ENCODE data around the gene GPAM.
"Not testable (repeated sequence)": the region's sequence is repeated elsewhere in the genome, so short reads cannot be mapped to it uniquely, and the experiment has no call there.

Gene GPAM

DNA sequence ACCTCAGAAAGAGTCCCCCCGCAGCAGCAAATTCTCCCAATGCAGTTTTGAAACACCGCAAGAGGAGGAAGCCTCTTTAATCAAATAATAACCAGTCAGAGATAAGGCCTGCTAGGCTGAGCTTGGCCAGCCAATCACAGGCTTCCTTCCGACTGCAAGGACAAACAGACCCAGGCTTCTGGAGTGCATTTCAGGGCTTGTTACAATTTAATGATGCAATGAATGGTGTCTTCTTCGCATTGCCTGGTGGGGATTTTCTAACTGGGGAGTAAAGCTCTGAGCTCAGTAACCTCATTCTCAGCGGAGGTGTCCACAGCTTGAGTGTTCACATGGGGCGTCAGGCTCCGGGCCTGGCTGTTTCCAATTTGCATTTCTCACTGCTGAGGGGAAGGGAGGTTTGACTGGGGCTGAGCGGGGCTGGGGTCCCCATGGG lies 31.8 kb upstream of the GPAM start:
- DNase-seq (ENCODE audit: low read depth in 2 of 2, low spot score in 1 of 2), result no peak

DNA sequence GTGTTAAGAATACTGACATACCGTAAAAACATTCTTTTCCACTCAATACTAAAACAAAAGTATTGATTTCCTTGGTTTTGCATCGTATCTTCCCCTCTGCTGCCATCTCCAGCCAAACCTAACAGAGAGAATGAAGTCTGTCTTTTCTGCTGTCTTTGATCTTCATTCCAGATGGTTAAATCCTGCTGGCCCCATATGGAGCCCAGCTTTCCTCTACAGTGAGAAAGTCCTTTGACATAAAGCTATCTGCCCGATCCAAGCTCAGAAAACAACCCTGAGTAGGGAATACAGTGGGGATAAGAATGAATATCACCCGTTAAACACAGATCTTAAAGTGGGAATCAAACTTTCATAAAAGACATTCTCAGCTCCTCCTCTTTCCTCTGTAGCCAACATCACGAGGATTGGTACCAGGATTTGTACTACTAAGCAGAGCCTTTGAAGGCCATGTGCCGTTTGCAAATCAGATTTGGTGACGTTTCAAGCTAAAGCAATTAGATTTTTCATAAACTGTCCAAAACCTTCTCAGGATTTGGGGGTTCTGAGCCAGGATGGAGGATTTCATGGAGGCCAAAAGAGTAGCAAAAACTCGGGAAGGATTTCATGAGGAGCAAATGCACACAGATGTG lies 30.8 kb upstream of the GPAM start:
- no peak for DNase-seq (ENCODE audit: low read depth in 2 of 2, low spot score in 1 of 2)

DNA sequence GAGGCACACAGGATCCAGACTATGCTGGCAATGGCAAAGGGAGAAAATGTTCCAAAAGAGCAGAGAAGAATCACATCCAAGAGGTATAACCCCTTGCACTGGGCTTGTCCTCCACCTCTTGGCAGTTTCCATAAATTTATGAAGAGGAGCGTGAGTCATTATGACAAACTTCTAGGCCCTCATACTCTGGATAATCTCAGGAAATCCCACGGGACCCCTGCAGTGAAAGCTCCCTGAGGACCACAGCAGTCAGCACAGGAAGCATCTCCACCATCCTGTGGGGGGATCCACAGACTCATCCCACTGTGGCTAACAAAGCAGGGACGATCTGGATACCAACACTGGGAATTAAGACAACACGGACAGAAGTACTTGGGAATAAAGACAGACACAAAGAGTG lies 30.3 kb upstream of the GPAM start:
- no peak for DNase-seq (ENCODE audit: low read depth in 2 of 2, low spot score in 1 of 2)

DNA sequence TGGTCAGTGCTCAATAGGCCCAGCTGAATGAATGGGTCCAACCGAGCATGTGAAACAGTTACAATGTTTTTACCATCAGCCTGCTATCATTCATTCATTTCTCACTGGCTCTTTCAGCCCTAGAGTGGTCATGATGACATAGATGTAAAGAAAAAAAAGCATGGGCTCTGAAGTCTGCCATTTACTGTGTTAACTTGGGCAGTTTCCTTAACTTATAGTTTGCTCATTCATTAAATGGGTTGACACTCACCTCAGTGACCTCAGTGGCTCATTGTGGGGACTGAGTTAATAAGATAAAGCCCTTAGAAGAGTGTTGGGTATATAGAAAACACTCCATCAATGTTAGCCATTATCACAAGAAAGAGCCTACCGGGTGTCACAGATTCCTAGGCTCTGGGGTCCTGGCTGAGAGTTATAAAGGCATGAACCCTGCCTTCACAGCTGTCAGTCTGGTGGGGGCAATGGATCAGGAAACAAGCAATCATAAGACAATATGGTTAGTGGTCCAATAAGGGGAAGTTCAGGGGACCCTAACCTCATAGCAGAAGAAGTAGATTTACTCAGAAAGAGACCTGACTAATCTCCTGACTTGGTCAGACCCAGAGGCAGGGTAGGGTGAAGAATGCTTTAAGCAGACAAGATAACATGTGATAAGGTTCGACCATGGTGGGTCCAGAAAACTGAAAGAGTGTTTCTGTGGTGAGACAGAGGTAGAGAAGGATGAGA lies 29.7 kb upstream of the GPAM start:
- DNase-seq (ENCODE audit: low read depth in 2 of 2, low spot score in 1 of 2), result no peak

DNA sequence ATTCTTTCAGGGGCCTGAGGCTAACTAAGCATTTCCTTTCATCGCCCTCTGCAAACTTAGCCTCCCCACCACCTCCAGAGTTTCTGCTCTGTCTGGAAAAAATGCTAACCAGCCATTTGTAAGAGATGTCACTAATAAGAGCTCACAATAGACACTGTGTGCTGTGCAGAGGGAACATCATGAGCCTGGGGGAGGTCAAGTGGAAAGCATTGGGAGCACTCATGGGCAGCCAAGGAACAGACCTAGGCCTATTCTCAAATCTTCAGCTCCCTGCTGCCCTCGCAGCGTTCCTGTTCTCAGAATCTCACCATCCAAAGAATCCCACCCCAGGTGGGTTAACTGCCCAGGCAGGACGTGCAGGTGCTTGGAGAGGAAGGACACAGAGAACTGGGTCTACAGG lies 27.1 kb upstream of the GPAM start:
- no peak for DNase-seq (ENCODE audit: low read depth in 2 of 2, low spot score in 1 of 2)

DNA sequence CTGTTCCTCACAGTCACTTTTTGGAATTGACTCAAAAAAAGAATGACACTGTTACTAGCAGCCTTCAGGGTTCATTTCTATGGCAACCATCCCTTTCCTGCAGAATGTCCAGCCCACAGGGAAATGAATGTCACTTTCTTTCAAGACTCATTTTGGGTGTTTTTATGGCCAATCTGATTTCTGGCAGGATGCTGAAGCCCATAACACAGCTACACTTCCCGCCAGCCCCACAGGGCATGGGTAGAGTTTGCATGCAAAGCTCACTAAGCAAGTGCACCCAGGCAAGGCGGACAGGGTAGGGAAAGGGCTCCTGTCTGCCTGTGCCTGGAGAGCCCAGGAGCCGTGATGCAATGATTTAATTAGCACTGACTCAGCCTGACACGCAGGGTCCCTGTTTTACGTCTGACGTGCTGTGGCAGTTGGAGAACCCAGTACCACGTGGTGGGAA lies 26.1 kb upstream of the GPAM start:
- DNase-seq (ENCODE audit: low read depth in 2 of 2, low spot score in 1 of 2), result no peak

DNA sequence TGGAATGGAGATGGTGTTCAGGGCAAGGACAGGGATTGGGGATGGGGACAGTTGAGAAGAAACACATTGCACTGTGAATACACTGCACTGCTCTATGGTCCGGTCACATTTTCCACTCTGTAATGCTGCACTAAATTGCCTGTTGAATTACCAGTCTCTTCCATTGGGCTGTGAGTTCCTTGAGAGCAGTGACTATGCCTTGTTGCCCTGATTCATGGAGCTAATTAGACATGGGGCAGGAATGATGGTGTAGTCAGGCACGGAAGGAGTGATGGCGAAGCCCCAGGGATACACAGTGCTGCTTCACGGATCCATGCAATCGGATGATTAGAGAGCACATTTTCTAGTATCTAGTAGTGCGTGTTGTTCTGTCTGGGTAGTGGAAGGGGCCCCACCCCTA lies 25.4 kb upstream of the GPAM start:
- DNase-seq (ENCODE audit: low read depth in 2 of 2, low spot score in 1 of 2), result no peak

DNA sequence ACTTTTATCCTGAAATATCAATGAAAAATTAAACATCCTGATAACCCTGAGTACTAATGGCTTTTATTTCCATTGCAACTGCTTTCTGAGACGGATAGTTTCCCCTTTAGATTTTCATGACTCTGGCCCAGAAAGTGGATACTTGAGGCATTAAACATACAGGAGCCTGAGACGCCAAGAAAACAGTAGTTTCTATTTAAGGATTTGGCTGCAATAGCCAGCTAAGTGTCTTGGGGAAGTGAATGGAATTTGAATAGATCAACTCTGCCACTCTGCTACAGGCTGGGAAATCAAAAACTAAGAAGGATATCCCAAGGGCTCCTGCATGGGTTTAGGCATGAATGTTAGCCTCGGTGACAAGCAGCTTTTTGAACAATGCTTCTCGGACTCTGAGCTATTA lies 24.7 kb upstream of the GPAM start:
- no peak for DNase-seq (ENCODE audit: low read depth in 2 of 2, low spot score in 1 of 2)

DNA sequence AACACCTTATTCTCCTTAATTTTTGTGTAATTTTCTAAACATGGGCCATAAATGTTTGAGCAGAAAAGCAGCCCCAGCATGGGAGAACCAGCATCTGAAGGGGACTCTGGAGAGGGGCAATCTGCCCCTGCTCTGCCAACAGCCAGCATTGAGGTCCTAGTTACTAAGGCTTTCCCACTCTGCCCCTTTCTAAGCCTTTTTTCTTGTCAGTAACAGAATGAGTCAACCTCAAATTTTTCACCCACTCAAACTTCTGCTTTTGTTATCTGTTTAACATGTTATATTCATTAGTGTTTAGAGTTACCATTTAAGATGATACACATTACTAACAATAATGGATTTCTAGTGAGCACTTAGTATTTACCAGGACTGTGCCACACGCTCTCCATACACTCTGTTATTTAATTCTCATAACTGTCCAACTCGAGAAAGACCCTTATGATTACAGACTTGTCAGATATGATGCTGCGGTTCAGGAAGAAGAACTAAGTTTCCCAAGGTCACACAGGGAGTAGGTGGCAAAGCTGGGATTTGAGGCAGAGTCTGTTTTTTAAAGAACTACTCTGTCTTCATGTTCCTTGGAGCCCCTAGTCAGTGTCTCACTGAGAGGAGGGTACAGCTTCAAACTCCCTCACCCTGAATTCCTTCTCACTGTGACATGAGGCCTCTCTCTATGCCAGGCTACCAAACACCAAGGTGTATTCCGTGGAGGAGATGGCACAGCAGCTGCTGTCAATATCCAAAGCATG lies 19.9 kb upstream of the GPAM start:
- DNase-seq (ENCODE audit: low read depth in 2 of 2, low spot score in 1 of 2), result no peak

DNA sequence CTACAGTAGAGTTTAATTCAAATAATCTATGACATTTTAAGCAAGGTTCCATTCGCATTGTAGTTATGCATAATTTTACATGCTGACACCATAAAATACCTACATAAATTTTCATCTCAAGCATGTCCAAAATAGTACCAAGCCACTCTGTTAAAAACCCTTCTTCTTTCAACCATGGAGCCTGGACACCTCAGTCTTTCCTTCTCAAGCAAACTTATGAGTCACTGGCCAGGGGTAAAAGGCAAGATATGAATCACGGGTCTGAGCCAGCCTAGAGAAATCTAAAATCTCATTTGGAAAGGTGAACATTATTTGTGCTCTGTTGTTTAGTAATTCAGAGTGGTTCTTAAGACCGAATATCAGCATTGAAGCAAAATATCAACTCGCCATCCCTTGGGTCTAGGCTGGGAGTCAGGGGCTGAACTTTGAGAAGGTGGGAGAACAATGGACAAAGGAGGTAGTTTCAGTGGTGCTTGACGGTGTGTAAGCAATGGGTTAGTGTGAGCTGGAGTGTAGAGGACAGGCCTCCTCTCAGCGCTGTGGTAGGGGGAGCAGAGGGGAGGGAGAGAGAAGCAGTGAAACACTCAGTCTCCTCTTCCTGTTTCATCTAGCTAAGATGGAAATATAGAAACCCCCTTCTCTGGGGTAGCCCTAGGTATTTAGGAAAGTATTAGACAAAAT lies 19.1 kb upstream of the GPAM start:
- DNase-seq (ENCODE audit: low read depth in 2 of 2, low spot score in 1 of 2), result no peak

DNA sequence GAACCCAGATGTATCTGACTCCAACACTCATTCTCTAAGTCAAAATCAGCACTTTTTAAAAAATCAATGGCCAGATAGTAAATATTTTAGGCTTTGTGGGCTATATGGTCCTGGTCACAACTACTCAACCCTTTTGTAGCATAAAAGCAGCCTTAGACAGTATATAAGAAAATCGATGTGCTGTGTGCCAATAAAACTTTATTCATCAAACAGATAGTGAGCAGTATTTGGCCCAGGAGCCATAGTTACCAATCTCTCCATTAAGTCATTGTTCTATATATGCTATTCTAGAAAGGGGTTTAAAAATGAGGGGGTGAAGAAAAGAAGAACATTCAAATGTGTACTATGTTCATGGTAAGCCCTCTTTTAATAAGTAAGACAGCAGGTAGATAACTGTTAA lies 18.5 kb upstream of the GPAM start:
- no peak for DNase-seq (ENCODE audit: low read depth in 2 of 2, low spot score in 1 of 2)

DNA sequence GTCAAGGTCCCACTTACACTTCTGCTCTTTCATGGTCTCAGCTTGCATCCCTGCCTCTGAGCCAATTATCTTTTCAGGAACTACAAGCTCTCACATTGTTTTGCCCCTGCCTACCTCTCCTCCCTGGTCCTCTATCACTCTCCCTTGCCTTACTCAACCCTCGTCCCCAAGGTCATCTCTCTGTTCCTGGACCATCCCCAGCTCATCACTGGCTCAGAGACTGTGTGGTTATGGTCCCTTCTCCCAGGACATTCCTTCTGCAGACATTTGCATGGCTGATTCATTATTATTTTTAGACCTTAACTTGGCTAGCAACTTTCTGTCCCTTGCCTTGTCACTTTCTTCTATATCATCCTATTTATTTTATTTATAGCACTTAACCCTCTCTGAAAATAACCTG lies 17.8 kb upstream of the GPAM start:
- no peak for DNase-seq (ENCODE audit: low read depth in 2 of 2, low spot score in 1 of 2)

DNA sequence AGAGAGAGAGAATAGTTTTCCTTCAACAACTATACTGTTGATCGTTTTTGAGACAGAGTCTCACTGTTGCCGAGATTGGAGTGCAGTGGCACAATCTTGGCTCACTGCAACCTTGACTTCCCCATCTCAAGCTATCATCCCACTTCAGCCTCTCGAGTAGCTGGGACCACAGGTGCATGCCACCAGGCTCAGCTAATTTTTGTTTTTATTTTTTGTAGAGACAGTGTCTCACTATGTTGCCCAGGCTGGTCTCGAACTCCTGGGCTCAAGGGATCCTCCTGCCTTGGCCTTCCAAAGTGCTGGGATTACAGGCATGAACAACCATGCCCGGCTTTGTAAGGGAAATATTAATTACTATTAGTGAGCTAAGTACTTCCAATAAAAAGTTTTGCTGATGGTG lies 16.7 kb upstream of the GPAM start:
- not testable (repeated sequence) for DNase-seq (ENCODE audit: low read depth in 2 of 2, low spot score in 1 of 2)

DNA sequence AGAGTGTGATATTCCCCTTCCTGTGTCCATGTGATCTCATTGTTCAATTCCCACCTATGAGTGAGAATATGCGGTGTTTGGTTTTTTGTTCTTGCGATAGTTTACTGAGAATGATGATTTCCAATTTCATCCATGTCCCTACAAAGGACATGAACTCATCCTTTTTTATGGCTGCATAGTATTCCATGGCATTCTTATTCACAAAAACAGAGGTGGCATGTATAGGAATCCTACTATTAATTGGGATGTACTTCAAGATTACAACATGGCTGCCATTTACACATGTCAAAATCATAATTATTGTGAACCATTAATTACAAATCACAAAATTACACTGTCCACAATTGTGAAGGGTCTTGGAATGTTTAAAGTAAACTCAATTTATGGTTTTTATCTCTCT lies 14.1 kb upstream of the GPAM start:
- DNase-seq (ENCODE audit: low read depth in 2 of 2, low spot score in 1 of 2), result not testable (repeated sequence)

DNA sequence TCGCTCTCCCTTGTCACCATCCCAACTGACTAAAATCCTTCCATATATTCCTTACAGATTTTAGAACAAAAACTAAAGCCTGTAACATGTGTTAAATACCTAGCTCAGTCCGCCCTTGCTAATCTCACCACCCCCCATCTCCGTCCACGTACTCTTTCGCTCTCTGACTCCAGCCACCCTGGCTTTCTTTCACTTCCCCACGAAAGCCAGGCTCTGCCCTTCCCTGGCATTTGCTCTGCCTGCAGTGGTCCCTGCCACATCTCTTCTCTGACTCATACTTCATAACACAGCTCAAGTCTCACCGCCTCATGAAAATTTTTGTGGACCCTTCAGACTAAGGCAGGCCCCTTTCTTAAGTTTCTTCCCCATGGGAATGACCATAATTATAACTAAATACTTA lies 11.7 kb upstream of the GPAM start:
- no peak for DNase-seq (ENCODE audit: low read depth in 2 of 2, low spot score in 1 of 2)

DNA sequence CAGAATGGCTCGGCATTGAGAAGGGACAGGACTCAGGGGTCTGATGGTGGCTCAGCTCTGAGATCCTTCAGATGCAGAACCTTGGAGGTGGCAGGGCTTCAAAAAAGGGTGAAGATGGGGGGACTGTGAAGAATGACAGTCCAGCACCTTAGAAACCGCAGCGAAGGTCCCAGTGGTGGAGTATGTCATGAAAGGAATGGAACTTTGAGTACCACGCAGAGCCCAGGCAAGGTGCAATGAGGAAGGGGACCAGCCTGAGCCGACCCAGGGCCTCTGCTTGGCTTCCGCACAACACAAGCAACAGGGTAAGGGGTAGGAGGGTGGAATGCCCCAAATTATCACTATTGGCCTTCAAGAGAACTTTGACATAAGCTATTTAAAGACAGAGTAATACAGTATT lies 8.2 kb upstream of the GPAM start:
- no peak for DNase-seq (ENCODE audit: low read depth in 2 of 2, low spot score in 1 of 2)

DNA sequence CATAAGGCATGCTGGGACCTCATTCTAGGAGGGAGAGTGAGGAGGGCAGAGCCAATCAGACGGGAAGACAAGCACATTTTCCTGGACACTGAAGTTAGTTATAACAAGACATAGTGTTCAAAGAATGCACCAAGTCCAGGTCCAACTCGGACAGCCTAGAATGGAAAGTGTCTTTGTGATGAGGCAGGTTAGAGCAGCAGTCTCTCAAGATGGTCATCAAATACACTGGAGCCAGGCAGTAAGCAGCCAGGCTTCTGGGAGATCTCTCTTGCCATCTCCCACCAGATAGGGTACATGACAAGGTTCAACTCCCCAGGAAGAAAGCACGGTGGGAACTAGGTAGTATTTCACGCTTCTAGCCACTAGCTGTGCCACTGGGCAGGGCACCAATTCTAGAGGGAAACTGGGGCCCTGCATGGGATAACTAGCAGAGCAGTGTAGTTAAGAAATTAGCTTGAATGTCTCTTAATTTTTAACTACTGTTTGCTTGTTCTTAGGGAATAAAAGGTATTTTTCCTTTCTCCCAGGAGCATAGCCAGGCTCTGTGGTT lies 7.6 kb upstream of the GPAM start:
- DNase-seq (ENCODE audit: low read depth in 2 of 2, low spot score in 1 of 2), result no peak

DNA sequence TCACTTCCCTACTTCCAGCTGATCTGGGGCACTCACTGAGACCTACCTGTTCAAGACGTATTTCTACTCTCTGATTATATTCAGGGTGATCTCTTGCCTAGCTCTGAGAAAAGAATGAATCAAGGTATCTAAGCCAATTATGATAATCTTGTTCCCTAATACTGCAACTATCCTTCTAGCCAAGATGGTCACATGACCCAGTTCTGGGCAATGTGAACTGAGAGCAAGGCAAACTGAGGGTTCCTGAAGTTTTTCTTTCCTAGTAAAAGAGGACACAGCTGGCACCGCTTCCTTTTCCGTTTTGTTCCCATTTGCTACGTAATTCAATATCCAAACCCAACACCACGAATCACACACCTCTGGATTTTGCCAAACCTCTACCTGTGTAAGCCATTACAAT lies 5.9 kb upstream of the GPAM start:
- DNase-seq (ENCODE audit: low read depth in 2 of 2, low spot score in 1 of 2), result no peak

DNA sequence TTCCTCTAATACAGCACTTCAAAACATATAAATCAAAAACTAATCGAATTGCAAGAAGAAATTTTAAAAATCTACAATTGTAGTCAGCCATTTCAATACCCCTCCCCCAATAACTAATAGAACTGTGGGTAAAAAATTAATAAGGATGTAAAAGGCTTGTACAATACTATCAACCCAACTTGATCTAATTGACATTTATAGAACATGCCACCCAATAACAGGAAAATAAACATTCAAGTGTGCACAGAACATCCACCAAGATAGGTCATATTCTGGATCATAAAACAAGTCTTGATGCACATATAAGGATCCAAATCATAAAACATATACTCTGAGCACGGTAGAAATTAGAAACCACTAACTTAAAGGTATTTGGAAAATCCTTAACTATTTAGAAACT lies 4.0 kb upstream of the GPAM start:
- no peak for DNase-seq (ENCODE audit: low read depth in 2 of 2, low spot score in 1 of 2)

DNA sequence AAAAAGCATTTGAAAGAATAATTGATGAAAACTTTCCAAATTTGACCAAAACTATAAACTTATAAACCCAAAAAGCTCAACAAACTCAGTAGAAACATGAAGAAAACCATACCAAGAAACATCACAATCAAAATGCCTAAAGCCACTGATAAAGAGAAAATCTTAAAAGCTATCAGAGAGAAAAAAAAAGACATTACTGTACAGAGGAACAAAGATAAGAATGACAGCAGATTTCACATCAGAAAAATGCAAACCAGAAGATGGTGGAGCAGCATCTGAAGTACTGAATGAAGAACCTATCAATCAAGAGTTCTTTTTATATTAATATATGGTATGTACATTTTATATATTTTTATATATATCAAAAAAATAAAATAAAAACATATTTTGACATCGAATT lies 2.4 kb upstream of the GPAM start:
- no peak for DNase-seq (ENCODE audit: low read depth in 2 of 2, low spot score in 1 of 2)

DNA sequence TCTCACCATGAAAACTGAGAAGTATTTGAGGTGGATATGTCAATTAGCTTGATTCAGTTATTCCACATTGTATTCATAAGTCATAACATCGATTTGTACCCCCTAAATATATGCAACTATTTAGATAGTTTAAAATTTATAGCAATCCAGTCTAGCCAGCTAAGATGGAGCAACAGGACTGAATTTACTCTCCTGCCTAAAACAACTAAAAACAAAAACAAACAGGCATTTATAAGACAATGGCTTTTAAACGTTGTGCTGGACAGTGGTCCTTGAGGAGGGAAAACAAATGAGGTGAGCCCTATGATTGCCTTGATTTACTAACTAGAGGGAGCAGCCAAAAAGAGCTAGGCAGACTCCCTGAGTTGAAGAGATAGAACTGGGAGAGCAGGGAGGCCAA lies 814 bp upstream of the GPAM start:
- no peak for DNase-seq (ENCODE audit: low read depth in 2 of 2, low spot score in 1 of 2)

DNA sequence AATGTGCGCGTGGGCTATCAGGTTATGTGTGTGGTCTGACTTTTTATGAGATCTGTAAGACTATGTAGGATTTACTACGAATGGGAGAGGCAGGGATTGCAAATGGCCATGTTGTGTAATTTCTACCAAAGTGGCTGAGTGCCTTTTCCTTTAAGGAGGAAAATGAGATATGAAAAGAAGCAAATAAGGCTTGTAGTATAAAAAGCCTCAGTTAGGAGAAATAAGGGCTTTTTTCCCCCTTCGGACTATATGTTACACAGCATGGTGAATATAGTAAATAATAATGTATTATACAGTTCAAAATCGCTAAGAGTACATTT lies 447 bp upstream of the GPAM start:
- no peak for DNase-seq (ENCODE audit: low read depth in 2 of 2, low spot score in 1 of 2)
